Forelimb muscle (tissue), 1 donor: ENCODE results near the gene ASCC1. TPM values are rescaled to one million over a fixed set of nuclear protein-coding genes. Genes with fewer than 3 reads are reported as not detected.

Experiments used
- DNase-seq: peaks from one replicate; pipeline ENCODE4 v3.0.0-alpha.2; 2013; ENCODE audit warnings: low read depth
- polyA plus RNA-seq: library from polyadenylated mRNA; unstranded; fragments of 120-200 nt; gene quantifications from one replicate; pipeline ENCODE4 v1.2.1, GENCODE V29; 2013; ENCODE audit not compliant: insufficient read length

Gene ASCC1
- polyA plus RNA-seq, 1 donor = 25.5 TPM

DNA sequence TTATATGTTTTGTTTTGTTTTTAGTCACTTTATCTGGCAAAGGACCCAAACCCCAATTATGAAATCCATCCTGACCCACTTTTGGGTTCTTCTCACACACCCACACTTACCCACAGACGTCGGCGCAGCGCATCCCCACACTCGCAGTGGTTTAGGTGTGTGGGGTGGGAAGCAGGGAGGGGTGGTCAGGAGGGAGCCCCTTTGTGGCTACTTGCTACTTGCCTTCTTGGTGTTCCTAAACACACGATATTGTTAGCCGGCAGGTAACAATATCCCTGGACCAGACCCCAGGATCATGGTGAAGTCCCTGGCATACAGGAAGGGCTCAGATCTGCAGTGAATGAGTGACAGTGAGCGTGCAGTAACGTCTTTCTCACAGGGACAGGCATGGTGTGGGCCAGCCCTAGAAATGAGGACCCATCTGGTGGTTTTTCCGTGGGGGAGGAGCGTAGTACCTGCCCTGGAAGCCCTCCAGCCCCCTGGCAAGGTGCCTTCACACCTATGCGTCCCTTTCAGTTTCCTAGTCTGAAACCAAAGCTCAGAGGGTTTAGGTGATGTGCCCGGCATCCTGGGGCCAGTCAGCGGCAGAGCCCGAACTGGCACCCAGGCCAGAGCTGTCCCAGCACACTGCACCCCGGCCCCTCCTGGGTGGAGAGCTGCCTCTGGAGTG lies 132.2 kb downstream of the ASCC1 start:
- no peak for DNase-seq

DNA sequence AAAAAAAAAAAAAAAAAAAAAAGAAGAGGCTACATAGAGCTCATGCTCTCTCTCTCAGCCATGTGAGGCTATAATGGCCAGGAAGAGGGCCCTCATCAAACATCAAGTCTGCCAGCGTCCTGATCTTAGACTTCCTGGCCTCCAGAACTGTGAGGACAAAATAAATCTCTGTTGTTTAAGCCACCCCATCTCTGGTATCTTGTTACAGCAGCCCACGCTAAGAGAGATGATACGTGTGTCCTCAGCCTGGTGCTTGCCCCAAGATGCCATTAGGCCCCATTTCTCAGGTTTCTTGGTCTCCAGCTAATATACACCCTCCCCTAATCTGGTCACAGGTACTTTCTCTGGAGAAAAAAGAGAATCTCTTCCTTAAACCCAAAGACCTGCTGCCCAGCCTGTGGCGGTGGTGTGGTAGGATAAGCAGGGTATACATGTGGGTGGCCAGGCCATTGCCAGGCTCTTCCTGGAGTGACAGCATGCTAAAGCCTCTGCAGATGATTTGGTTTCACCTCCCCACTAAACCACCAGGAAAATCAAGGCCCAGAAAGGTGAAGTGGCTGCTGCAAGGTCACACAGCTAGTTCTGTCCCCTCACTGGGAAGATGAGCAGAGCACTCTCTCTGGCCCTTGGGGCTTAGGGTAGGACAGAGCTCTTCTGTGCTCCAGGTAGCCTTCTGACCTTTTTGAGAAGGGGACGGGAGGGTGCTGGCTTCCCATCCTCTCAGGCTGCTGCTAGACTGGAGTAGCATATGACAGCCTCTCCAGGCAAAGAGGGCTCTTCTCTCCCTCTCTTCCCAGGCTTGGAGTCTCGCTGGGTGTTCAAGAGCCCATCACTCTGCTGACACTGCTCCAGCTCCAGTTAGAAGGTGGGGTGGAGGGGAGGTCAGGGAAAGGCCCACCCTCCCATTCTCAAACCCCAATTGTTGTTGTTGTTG lies 133.0 kb downstream of the ASCC1 start:
- no peak for DNase-seq

DNA sequence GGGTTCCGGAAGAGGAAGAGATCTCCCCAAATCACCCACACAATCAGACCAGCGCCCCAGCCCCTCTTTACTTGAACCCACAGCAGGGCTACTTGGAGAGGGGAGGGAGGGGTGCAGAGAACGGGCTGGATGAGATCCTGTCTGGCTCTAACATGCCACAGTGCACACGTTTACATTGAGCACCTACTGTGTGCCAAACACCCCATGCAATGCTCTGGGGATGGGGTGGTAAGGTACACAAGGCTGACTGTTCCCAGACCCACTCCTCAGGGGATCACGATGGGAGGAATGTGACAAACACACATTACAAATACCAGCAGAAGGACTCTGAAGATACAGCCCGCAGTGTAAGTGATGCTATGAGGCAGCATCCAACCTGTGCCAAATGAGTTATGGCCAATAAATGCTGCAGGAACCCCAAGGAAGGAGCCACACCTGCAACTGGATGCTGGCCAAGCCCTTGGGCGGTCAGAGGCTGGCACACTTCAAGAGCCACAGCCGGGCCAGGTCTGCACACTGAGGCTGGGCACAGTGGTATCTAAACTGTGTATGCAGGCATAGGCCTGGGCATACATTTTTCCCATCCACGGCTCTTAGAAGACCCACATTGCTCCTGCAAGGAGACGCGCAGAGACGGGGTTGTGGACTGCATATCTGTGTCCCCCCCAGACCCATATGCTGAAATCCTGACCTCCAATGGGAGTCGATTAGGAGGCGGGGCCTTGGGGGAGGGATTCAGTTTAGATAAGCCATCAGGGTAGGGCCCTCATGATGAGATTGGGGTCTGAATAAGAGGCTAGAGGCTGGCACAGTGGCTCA lies 134.1 kb downstream of the ASCC1 start:
- no peak for DNase-seq

DNA sequence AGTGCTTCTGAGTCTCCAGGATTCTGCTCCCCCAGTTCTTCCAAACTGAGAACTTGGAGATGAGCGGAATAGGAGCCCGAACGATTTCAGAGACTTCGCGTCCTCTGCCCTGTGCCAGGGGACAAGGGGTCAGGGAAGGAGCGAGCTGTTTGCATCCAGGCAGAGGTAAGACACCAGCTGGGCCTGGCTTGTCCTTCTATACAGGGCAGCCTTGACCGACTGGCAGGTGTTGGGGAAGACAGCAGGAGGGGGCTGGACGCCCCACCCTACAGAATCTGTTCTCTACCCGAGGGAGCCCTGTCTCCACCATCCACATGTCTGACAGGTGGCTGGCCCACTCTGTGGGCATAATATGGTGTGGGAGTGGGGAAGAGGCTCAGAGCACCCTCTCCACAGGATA lies 134.9 kb downstream of the ASCC1 start:
- DNase-seq = no peak

DNA sequence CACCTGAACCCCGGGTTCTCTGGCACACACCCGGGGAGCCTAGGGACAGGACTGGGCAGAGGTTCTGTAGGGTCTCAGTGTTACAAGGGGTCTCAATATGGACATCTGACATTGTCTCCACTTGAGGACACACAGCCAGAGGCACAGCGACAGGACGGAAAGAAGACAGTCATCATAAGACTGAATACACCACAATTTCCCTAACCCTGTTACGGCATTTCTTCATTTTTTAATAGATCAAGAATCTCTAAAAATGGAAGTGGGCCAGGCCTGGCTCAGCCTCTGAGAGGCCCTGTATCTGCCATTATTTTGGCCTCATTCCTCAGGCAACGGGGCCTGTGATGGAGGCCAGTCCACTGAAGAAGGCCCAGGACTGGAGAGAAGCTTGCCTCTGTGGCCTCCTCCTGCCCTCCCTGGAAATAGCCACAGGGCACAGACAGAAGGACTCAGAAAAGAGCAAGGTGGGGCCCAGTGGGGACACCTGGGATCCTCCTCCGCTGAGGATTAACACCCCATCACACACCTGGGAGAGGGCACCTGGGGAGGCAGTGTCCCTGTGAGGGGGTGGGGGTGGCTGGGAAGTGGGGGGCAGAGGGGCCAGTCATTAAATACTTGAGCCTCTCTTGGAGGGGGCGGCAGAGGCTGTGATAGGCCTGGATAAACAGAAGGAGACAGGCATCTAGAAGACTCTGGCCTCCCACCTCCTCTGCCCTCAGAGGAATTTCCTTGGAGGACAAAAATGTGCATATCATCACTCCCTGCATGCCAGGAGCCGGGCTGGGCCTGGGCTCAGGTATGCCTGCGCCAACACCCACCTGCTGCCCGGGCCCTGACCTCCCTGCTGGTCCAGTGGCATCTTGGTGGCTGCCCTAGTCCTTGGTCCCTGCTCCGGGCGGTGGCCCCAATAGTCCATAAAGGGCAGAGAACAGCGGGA lies 135.8 kb downstream of the ASCC1 start:
- no peak for DNase-seq

DNA sequence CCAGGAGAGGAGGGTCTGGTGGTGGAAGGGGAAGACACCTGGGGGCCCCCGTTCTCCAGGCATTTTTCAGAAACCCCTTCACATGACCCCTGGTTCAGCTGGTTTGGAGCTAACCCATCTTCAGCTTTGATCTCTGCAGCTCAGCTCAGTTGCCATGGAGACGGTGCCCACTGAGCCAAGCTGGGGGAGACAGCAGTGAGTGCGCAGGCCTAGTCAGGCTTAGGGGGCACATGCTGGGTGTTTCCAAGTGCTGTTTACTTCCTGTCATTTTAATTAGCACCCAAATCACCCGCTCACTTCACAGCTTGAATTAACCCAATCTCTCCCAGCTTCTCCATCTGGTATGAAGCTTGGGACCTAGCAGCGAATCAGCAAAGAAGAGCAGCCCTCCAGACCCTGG lies 136.7 kb downstream of the ASCC1 start:
- DNase-seq = no peak

DNA sequence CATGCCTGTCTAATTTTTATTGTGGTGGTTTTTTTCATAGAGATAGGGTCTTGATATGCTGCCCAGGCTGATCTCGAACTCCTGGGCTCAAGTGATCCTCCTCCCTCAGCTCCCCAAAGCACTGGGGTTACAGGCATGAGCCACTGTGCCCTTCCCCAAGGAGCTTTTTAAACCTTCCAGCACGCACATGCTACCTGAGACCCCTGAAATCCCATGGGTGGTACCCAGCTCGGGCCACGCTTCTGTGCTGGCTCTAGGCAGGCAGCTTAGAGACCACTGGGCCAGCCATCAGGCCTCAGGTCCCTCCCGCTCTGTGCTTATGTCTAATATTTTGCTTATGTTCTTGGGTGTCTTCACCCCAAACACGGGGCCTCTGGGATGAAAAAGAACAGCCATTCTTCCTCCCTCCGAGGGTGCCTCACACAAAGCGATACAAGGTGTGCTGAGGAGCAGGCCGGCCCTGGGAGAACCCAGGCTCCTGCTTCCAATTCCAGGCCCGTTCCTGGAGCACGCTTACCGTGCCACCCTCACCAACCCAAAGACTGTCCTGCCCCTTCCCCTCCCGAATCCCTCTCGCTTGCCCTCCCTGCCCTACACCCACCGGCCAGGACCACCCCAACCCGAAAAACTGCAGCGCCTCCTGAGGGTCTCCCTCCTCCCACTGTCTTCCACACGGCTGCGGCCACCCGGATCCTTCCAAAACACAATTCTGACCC lies 138.6 kb downstream of the ASCC1 start:
- no peak for DNase-seq

DNA sequence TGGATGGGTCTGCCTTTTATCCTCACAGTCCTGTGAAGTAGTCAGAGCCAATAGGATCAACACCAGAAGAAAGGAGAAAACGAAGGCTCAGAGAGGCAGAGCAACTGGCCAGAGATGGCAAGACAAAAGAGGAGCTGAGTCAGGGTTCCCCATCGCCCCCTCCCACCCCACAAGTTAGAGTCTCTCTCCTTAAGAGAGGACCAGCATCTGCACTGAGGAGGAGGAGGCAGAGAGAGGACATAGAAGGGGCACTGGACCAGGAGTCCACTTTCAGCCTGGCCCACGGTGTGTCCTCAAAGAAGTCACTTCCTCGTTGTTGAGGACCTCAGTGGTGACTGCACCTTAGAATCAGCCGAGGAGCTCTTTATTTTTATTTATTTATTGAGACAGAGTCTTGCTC lies 139.3 kb downstream of the ASCC1 start:
- no peak for DNase-seq

DNA sequence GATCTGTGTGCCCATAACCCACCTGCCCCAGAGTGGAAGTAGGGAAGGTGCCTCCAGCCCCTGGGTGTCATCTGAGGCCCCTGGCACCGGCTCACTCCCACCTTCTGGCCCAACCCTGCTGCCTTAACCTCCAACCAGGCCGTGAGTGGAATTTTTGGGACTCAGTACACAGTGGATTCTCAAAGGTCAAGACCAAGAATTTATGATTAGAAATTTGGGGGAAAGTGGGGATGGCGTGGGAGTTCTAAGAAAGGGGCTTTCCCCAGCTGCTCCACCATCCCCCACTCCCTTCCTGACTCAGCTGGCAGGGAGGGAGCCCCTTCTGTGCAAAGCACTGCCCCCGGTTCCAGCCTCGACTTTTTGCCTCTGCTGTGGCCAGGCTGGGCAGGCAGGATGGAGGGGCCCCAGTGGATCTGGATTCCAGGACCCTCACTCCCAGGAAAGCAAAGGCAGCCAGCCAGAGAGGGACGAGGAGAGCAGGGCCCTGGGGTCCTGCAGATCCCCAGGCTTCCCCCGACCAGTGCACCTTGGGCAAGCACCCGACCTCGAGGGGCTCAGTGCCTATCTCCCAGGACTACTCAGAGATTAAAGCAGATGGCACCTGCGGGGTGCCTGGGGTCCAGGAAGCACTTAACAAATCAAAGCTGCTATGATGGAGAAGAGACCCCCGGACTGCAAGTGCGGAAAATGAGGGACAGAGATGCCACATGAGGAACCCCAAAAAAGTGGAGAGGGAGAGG lies 140.5 kb downstream of the ASCC1 start:
- DNase-seq = no peak

DNA sequence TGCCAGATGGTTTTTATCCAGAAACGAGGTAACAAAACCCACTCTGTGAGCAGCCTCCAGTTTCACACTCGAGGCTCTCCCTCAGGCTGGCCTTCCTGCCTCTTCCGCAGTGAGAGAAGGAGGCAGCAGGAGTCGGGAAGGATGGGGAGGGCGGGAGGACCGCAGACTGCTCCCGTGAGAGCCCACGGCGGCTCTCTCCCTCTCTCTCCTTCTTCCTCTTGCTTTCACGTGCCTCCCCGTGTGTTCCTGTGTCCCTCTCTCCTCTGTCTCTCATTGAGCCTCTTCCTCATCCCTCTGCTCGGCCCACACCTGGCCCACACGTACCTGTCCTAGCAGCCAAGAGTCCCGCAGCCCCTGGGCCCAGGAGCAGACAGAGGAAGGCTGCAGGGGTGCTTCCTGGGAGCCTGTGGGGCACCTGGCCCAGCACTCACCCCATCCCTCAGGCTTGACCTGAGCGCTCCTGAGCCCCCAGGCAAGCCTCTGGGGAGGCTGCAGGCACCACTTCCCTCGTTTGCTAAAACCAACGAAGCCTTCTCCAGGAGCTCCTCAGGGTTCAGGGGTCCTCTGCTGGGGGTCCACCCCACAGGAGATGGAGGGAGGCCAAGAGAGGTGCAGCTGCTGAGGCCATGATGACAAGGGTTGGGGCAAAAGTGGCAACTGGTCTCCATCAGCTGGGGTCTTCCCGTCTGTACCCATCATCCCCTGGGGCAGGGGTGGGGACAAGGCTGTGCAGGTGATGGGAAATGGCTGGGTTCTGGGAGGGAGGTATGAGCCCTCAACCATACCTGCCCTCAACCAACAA lies 141.3 kb downstream of the ASCC1 start:
- DNase-seq = no peak

DNA sequence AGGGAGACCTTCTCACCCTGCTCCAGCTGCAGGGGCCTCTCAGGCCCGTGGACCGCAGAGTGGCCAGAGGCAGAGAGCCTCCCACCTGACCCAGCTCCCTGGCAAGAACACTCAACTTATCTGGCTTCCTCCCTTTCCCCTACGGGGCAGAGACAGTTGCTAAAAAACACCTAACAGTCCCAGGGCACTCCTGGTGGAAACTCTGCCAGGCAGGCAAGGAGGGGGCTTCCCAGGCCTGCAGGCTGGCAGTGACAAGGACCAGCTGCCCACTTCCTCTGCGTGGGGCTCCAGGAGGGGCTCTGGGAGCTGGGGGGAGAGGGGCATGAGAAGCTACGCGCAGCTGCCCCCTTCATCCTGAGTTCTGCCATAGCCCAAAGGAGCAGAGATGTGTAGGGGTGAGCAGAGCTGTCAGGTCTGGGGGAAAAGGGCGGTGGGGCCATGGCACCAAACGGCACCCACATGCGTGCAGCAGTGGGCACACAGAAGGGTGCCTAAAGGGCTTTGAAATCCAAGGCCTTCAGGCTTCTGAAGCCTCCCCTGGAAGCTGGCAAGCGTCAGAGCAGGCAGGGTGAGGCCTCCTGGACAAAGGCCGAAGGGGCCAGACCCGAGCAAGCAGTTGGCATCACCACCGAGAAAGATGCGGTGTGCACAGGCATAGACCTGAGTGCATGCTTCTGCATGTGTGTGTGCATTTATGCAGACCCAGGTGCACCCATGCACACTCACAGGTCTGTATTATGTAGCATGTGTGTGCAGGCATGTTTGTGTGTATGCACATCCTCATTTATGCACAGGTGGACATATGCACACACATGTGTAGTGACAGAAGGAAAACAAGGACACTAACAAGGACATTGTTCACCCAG lies 142.1 kb downstream of the ASCC1 start:
- DNase-seq = no peak

DNA sequence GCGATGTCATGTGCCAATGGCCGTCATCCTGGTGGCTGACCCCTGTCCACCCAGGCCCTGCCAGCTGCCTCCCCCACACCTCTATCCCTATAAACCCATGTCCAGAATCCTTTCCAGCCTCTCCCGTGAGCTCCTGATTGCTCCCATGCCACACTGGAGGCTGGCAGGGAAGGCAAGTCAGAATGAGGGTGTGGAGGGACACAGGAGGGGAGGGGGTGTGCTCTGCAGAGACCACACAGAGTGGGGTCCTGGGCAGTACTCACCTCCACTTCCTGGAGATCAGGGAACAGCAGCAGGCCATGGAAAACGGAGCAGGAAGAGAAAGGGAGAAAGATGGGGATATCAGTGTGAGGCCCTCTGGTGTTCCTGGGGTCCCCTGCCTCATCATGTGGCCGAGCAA lies 143.4 kb downstream of the ASCC1 start:
- DNase-seq = no peak

DNA sequence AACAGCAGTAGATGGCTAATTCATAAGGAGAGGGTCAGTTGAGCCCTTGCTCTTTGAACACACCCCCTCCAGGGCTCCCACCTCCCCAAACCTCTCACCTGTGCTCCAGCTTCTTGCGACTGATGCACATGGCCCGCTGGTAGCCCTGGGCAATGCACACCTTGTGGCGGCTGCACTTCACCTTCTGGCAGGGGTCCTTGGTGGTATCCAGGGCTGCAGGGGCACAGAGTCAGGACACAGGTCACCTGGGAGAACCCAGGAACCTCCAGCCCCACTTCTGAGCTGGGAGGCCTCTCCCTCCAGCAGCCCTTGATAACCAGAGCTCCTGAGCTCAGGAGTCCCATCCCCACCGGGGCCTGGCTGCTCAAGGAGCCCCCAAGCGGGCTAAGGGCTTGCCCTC lies 144.0 kb downstream of the ASCC1 start:
- DNase-seq = no peak

DNA sequence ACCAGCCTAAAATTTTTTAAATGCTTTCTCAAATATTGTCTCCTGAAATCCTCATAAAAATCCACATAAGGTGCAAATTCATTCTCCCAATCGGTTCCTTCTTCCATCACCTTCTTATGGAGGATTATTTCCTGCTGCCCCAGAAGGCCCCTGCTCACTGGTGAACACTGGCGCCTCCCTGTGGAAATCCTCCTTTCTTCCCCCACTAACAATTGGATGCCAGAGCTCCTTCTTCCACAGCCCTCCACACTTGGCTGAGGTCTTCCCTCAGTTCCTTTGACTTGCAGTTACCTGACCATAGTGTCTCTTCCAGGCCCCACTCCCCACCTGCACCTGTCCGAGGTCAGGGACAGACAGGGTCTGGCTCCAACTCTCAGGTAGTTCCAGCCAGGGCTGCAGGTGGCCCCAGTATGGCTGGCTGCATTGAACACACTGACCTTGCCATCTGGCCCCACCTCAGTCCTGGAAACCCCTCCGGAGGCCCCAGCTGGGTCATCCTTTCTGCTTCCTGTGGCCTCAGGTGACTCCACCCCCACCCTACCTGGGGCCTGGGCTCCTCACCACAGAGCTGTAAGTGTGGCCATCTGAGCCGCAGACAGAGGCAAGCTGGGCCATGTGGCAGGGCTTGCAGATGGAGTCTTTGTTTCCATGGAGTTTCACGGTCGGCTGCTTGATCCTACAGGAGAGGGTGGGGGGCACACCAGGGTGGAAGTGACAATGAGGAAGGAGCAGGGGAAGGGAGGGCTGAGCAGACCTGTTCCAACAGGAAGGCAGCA lies 146.1 kb downstream of the ASCC1 start:
- no peak for DNase-seq

DNA sequence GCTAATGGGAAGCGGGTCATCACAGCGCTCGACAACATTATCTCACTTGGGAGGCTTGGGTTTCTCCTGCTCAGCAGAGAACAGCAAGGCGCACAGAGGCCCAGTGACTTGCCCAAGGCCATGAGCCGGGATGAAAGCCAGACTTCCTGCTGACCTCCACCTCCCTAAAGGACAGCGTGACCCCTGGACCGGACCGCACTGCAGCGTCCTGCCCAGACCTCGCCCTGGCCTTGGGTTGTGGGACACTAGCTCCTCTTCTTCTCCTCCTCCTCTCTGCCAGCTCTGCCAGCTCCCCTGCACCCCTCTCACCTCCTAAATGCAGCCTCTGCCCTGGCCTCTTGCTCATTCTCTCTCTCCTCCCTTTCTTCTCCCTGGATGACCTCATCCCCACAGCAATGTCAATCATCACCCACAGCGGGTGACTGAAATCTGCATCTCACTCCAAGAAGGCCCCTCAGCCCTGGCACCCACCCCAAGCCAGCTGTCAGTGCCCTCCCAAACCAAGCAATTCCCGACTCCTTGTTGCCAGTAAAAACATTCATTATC lies 147.1 kb downstream of the ASCC1 start:
- no peak for DNase-seq

DNA sequence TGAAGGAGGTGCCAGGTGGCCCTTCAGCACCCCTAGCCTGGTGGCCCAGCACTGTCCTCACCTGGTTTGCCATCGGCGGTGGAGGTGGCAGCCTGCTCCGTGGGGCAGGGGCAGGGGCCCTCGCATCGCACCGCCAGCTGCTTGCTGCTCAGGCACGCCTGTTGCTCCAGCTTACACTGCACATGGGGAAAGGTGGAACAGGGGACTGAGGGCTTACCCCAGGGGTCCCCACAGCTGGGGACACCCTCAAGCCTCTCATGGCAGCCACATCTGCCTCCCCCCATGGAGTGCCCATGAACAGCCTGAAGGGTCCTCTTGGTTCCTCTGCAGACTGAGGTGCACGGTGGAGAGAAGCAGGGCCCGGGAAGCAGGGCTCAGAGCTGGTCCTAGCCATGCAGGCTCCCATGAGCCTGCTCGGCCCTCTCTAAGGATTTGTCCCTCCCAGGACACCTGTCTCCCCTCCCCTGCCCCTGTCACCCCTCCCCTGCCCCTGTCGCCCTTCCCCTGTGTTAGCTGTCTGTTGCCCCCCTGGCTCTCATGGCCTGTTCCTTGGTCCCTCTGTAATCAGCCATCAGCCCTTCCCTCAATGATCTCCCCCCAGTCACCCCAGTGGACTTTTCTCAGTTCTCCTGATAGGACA lies 147.8 kb downstream of the ASCC1 start:
- DNase-seq = no peak
